Activated T-helper 17 cell treated with anti-CD3 and anti-CD28 coated beads, Interleukin-2, amount 50 U/mL, for 72 hours (primary cell): ENCODE data around the gene CLDN19. TPM values are rescaled to one million over a fixed set of nuclear protein-coding genes. Genes with fewer than 3 reads are reported as not detected.
"Not testable (repeated sequence)": the region's sequence is repeated elsewhere in the genome, so short reads cannot be mapped to it uniquely, and the experiment has no call there.

Source experiments
- ATAC-seq: fragments of 150-1000 bp; cut with Tn5 transposase; replicated peaks from 2 replicates; pipeline ENCODE4 v1.10.0; 2021; ENCODE audit warnings: mild to moderate bottlenecking, moderate library complexity
- H3K27ac Mint-ChIP-seq: one replicate; pipeline ENCODE4 v1.8.0; 2022; ENCODE audit warnings: mixed read lengths
- H3K27me3 Mint-ChIP-seq: one replicate; pipeline ENCODE4 v1.8.0; 2022; ENCODE audit warnings: mixed read lengths
- H3K36me3 Mint-ChIP-seq: one replicate; pipeline ENCODE4 v1.8.0; 2022; ENCODE audit warnings: low read depth, mild to moderate bottlenecking, mixed read lengths
- H3K4me1 Mint-ChIP-seq: one replicate; pipeline ENCODE4 v1.8.0; 2022; ENCODE audit warnings: mixed read lengths
- H3K4me3 Mint-ChIP-seq: one replicate; pipeline ENCODE4 v1.8.0; 2022; ENCODE audit warnings: mild to moderate bottlenecking, mixed read lengths
- H3K9me3 Mint-ChIP-seq: one replicate; pipeline ENCODE4 v1.8.0; 2022; ENCODE audit warnings: mixed read lengths
- total RNA-seq, 2 donors: library from RNA; stranded (reverse); gene quantifications; one replicate each; pipeline ENCODE4 v1.2.3, GENCODE V29; 2022

Gene CLDN19
- total RNA-seq, 2 donors from 2014 or later = not detected

GRCh38 chr1:42722403-42722802 lies 17.6 kb downstream of the CLDN19 start:
- not testable (repeated sequence) for H3K4me3 Mint-ChIP-seq, H3K4me1 Mint-ChIP-seq, H3K27ac Mint-ChIP-seq, ATAC-seq, H3K27me3 Mint-ChIP-seq, H3K9me3 Mint-ChIP-seq
- peaks cover 11% of the 10 kb centered on the region for H3K36me3 Mint-ChIP-seq

GRCh38 chr1:42721926-42722325 lies 18.1 kb downstream of the CLDN19 start:
- Mint-ChIP-seq H3K36me3 (peaks cover 16% of the 10 kb centered on the region), H3K4me1 (no peaks in the 10 kb centered on the region), H3K27ac (no peak overlapping the region), H3K27me3 (no peaks in the 10 kb centered on the region), H3K4me3 (no peak overlapping the region), H3K9me3 (no peaks in the 10 kb centered on the region)
- no peak for ATAC-seq

GRCh38 chr1:42720868-42721267 lies 19.2 kb downstream of the CLDN19 start:
- Mint-ChIP-seq H3K27me3 (no peaks in the 10 kb centered on the region), H3K4me1 (peaks cover 5% of the 10 kb centered on the region), H3K36me3 (peaks cover 23% of the 10 kb centered on the region), H3K27ac (no peak overlapping the region), H3K9me3 (no peaks in the 10 kb centered on the region), H3K4me3 (no peak overlapping the region)
- no peak for ATAC-seq

- not testable (repeated sequence) for ATAC-seq, H3K27me3 Mint-ChIP-seq, H3K4me3 Mint-ChIP-seq, H3K9me3 Mint-ChIP-seq, H3K27ac Mint-ChIP-seq, H3K4me1 Mint-ChIP-seq
- H3K36me3 Mint-ChIP-seq = peaks cover 87% of the 10 kb centered on the region
Measured at GRCh38 chr1:42714441-42714840, 25.6 kb downstream of the CLDN19 start.

GRCh38 chr1:42713293-42713692 lies 26.7 kb downstream of the CLDN19 start:
- Mint-ChIP-seq H3K4me3 (no peak overlapping the region), H3K27me3 (no peaks in the 10 kb centered on the region), H3K27ac (peak overlapping the region; percentile 24), H3K36me3 (peaks cover 91% of the 10 kb centered on the region), H3K4me1 (peaks cover 10% of the 10 kb centered on the region), H3K9me3 (peaks cover 7% of the 10 kb centered on the region)
- ATAC-seq = no peak

DNA sequence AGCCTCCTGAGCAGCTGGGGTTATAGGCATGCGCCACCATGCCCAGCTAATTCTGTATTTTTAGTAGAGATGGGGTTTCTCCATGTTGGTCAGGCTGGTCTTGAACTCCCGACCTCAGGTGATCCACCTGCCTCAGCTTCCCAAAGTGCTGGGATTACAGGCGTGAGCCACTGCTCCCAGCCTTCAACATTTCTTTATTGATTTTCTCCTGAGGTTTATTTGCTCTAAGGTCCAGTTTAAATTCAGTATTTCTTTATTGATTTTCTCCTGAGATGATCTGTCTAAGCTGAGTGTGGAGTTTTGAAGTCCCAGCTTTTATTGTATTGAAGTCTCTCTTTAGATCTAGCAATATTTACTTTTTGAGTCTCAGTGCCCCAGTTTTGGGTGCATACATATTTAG lies 27.2 kb downstream of the CLDN19 start:
- peak overlapping the region; percentile 24 for H3K27ac Mint-ChIP-seq
- not testable (repeated sequence) for H3K4me3 Mint-ChIP-seq, H3K4me1 Mint-ChIP-seq, H3K27me3 Mint-ChIP-seq, H3K9me3 Mint-ChIP-seq, ATAC-seq
- H3K36me3 Mint-ChIP-seq = peaks cover 91% of the 10 kb centered on the region

DNA sequence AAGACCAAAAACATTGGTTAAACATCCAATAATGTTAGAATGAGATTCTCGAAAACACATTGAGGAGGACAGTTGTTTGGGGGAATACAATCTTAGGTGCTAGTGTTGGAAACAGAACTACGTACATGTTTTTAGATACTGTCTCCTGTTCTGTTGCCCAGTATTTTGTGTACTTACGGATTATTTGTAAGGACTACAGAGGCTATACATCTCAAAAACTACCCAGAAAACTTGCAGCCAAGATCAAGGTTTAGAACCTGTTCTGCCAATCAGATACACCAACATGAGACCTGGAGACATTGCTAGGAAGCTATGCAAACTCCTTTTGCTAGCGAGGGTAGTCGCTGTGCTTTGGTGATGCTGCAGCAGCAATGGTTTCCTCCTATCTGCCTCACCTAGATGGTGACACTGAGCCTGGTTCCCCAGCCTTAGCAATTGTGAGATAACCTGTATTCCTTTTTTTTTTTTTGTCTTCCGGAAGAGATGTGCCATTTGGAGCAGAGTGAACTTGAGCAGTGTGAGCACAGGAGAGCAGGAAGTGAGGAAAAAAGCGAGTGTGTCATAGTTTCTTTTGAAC lies 36.1 kb downstream of the CLDN19 start:
- ATAC-seq = no peak
- Mint-ChIP-seq H3K4me3 (no peak overlapping the region), H3K9me3 (no peaks in the 10 kb centered on the region), H3K27me3 (no peaks in the 10 kb centered on the region), H3K36me3 (peaks cover 98% of the 10 kb centered on the region), H3K4me1 (peaks cover 8% of the 10 kb centered on the region), H3K27ac (no peak overlapping the region)

DNA sequence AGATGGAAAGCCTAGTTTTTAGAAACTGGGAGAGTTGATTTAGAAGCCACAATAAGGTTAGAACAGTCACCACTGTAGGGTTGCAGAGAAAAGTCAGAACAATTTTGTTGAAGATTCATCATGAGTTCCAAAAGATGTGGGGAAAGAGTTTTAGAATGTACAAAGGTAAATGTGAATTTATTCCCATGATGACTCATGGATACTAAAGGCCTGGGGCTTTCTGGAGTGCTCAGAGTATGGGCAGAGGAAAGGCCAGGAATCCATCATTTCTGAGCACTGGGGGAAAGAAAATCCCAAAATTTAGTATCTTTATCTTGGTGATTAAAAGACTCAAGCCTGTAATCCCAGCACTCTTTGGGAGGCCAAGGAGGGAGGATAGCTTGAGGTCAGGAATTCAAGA lies 40.0 kb downstream of the CLDN19 start:
- Mint-ChIP-seq H3K27me3 (no peaks in the 10 kb centered on the region), H3K4me1 (peaks cover 17% of the 10 kb centered on the region), H3K9me3 (no peaks in the 10 kb centered on the region), H3K27ac (peak overlapping the region; percentile 14), H3K36me3 (peaks cover 100% of the 10 kb centered on the region), H3K4me3 (no peak overlapping the region)
- no peak for ATAC-seq

DNA sequence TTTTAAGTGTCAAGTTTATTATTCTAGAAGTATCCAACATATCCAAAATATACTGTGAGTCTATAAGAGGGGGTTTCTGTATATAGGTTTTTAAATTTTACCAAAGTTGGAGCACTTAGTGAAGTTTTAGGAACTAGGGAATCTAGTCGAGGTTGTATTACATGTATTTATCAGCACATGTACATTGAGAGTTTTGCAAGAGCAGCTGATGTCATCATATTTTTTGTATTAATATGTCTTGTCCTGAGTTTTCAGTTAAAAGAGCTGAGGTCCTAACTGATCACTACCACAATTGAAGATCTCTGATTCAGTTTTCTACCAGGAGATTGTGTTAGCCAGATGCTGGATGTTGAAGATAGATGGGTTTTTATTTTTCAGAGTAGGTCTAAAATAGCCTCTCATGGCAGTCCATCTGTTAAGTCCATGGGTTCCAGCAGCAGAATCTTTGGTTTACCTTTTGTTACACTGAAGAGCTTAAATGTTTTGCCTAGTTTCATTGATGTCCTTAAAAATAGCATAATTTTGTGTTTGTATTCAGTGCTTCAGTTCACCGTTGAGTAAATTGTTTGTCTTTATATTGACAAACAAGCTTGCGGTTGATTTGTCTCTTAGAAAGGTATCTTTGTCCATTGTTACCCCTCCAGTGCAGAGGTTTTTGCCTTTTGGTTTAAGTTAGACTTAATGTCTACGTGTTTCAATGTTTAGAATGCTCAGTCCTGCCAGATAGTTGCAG lies 41.8 kb downstream of the CLDN19 start:
- ATAC-seq = no peak
- H3K27me3 Mint-ChIP-seq = no peaks in the 10 kb centered on the region
- H3K4me1 Mint-ChIP-seq = peaks cover 22% of the 10 kb centered on the region
- peaks cover 100% of the 10 kb centered on the region for H3K36me3 Mint-ChIP-seq
- H3K9me3 Mint-ChIP-seq = no peaks in the 10 kb centered on the region
- H3K4me3 Mint-ChIP-seq = no peak overlapping the region
- peak overlapping the region; percentile 14 for H3K27ac Mint-ChIP-seq

GRCh38 chr1:42692911-42693310 lies 47.1 kb downstream of the CLDN19 start:
- Mint-ChIP-seq H3K4me1 (peaks cover 59% of the 10 kb centered on the region), H3K36me3 (peaks cover 100% of the 10 kb centered on the region), H3K9me3 (no peaks in the 10 kb centered on the region), H3K27me3 (no peaks in the 10 kb centered on the region), H3K4me3 (peak overlapping the region; percentile 89), H3K27ac (peak overlapping the region; percentile 62)
- no peak for ATAC-seq

DNA sequence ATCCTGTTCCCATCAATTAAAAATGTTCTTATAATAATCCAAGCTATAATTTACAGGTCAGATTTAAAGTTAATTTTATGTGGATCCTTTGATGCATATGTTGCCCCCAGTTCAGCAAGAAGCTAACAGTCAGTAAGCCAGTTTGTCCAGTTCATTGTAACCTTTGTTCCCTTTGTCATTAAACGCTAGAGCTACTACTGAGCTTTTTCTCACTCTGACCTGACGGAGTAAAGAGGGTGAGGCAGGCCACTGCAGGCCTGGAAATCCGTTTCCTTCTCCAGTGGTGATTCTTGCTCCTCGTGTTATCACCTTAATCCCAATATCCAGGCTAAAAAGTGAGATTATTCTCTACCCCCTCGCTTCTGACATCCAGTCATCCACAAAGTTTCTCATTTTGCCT lies 47.6 kb downstream of the CLDN19 start:
- Mint-ChIP-seq H3K27me3 (no peaks in the 10 kb centered on the region), H3K4me3 (peak overlapping the region; percentile 89), H3K27ac (peak overlapping the region; percentile 62)

DNA sequence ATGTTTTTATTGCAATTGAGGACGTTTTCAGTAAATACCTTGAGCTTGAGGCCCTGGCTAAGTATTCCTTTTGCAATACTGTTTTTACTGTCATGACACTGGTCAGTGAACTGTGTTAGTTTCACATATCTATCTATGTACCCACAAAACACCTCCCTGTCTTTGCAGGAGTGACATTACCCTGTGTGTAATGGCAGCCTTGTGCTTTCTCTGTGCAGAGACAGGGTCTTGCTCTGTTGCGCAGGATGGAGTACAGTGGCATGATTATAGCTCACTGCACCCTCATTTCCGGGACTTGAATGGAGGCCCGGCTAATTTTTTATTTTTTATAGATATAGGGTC lies 48.9 kb downstream of the CLDN19 start:
- peaks cover 71% of the 10 kb centered on the region for H3K4me1 Mint-ChIP-seq
- peaks cover 100% of the 10 kb centered on the region for H3K36me3 Mint-ChIP-seq
- ATAC-seq = peak; percentile 55
- no peaks in the 10 kb centered on the region for H3K27me3 Mint-ChIP-seq
- no peak overlapping the region for H3K27ac Mint-ChIP-seq
- no peaks in the 10 kb centered on the region for H3K9me3 Mint-ChIP-seq
- H3K4me3 Mint-ChIP-seq = peak overlapping the region; percentile 89

More for the DNA sequence above, 47.6 kb downstream of the CLDN19 start:
- H3K4me1 Mint-ChIP-seq = peaks cover 64% of the 10 kb centered on the region
- peaks cover 100% of the 10 kb centered on the region for H3K36me3 Mint-ChIP-seq
- ATAC-seq = no peak
- no peaks in the 10 kb centered on the region for H3K9me3 Mint-ChIP-seq

GRCh38 chr1:42690477-42691156 lies 49.4 kb downstream of the CLDN19 start:
- Mint-ChIP-seq H3K4me1 (peaks cover 69% of the 10 kb centered on the region), H3K36me3 (peaks cover 100% of the 10 kb centered on the region), H3K27me3 (no peaks in the 10 kb centered on the region), H3K27ac (no peak overlapping the region), H3K9me3 (no peaks in the 10 kb centered on the region), H3K4me3 (peak overlapping the region; percentile 89)
- ATAC-seq = peak; percentile 94

DNA sequence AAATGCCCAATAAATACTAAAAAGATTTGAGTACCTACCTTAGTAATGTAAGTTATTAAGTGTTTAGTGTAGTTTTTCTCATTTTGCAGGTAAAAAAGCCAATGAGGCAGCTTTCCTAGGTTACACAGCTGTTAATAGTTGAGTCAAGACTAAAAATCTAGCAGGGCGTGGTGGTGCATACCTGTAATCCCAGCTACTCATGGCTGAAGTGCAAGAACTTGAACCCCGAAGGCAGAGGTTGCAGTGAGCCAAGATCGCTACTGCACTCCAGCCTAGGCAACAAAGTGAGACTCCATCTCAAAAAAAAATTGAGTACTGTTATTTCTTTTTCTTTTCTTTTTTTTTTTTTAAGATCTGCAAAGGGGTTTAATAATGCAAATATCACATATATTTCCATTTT lies 50.1 kb downstream of the CLDN19 start:
- H3K27ac Mint-ChIP-seq = peak overlapping the region; percentile 68
- no peaks in the 10 kb centered on the region for H3K27me3 Mint-ChIP-seq

DNA sequence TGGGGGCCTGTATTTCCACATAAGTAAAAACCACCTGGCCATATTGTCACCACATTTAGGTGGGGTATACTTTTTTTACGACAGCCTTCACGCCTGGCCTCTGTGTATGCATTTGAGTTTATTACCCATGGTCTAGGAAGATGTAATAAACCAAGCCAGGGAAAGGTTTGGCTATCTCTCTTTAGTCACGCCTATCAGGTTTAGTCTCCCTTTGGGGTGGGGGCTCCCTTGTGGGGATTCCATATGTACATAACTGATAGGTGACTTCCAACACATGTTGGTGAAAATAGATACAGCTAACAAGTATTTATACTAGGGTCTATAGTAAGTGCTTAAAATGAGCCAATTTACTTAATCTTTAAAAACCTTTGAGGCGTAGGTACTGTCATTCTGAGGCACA lies 53.6 kb downstream of the CLDN19 start:
- H3K27me3 Mint-ChIP-seq = no peaks in the 10 kb centered on the region
- peaks cover 94% of the 10 kb centered on the region for H3K36me3 Mint-ChIP-seq
- no peaks in the 10 kb centered on the region for H3K9me3 Mint-ChIP-seq
- no peak for ATAC-seq
- H3K27ac Mint-ChIP-seq = peak overlapping the region; percentile 93
- H3K4me1 Mint-ChIP-seq = peaks cover 62% of the 10 kb centered on the region
- H3K4me3 Mint-ChIP-seq = peak overlapping the region; percentile 89

More for the DNA sequence above, 50.1 kb downstream of the CLDN19 start:
- Mint-ChIP-seq H3K9me3 (no peaks in the 10 kb centered on the region), H3K4me3 (peak overlapping the region; percentile 89), H3K4me1 (peaks cover 71% of the 10 kb centered on the region), H3K36me3 (peaks cover 100% of the 10 kb centered on the region)
- no peak for ATAC-seq
